GM12878 (cell line): ENCODE data around the gene ERP29. TPM values are rescaled to one million over a fixed set of nuclear protein-coding genes. Genes with fewer than 3 reads are reported as not detected.

Source experiments
- BHLHE40 ChIP-seq, 2 experiments: fragments of 450-650 bp in 1 of 2; IDR thresholded peaks; 2 replicates each; pipeline ENCODE4 v1.6.1; 2011 to 2017; ENCODE audit warnings: low read depth in 2 of 2, borderline replicate concordance in 1 of 2, improper control_type of control experiment in 1 of 2, low read length in 1 of 2, mild to moderate bottlenecking in 1 of 2
- CTCF ChIP-seq, 3 experiments: IDR thresholded peaks in 2 of 3; conservative IDR thresholded peaks in 1 of 3; 2 replicates each; pipeline ENCODE4 v1.5.1; 2011; ENCODE audit warnings: low read depth in 3 of 3, low read length in 3 of 3, mild to moderate bottlenecking in 3 of 3, control low read depth in 2 of 3, moderate library complexity in 2 of 3, inconsistent platforms in 1 of 3, mixed read lengths in 1 of 3; ENCODE audit not compliant: control insufficient read depth in 2 of 3, insufficient read depth in 1 of 3; ENCODE audit errors: extremely low read depth in 1 of 3
- GABPA ChIP-seq: IDR thresholded peaks from 2 replicates; pipeline ENCODE4 v1.6.1; 2014; ENCODE audit warnings: antibody characterized with exemption, low read depth, mild to moderate bottlenecking, inconsistent platforms
- HCFC1 ChIP-seq: fragments of 150-350 bp; IDR thresholded peaks from 2 replicates; pipeline ENCODE4 v1.6.1; 2014; ENCODE audit warnings: low read length
- HDAC6 ChIP-seq: fragments of 200-600 bp; sonication (generic); IDR thresholded peaks from one replicate; pipeline ENCODE4 v1.8.0; 2017; ENCODE audit warnings: antibody characterized with exemption; ENCODE audit not compliant: unreplicated experiment
- HDGF ChIP-seq: fragments of 450-650 bp; IDR thresholded peaks from 2 replicates; pipeline ENCODE4 v1.6.1; 2016; ENCODE audit warnings: antibody characterized with exemption
- HSF1 ChIP-seq: fragments of 150-350 bp; IDR thresholded peaks from 2 replicates; pipeline ENCODE4 v1.6.1; 2014; ENCODE audit warnings: mild to moderate bottlenecking, low read depth, low read length
- IKZF2 ChIP-seq, 2 experiments: fragments of 450-650 bp; IDR thresholded peaks; 2 replicates each; pipeline ENCODE4 v1.6.1; 2017; ENCODE audit warnings: mild to moderate bottlenecking in 2 of 2, moderate library complexity in 2 of 2
- IRF4 ChIP-seq: IDR thresholded peaks from 2 replicates; pipeline ENCODE4 v1.6.1; 2011; ENCODE audit warnings: low read depth, low read length
- NRF1 ChIP-seq: conservative IDR thresholded peaks from 2 replicates; pipeline ENCODE4 v1.6.1; 2011; ENCODE audit warnings: mild to moderate bottlenecking, low read depth, low read length, improper control_type of control experiment
- RELA ChIP-seq: fragments of 450-650 bp; IDR thresholded peaks from 2 replicates; pipeline ENCODE4 v1.8.0; 2014; ENCODE audit warnings: borderline replicate concordance; ENCODE audit not compliant: partially characterized antibody
- SPI1 ChIP-seq: IDR thresholded peaks from 2 replicates; pipeline ENCODE4 v1.6.1; 2011; ENCODE audit warnings: low read depth, mild to moderate bottlenecking, low read length, moderate library complexity, borderline replicate concordance; ENCODE audit not compliant: insufficient read depth
- SRF ChIP-seq, 2 experiments: IDR thresholded peaks; 2 replicates each; pipeline ENCODE4 v1.6.1; 2011; ENCODE audit warnings: low read depth in 2 of 2, low read length in 2 of 2, mild to moderate bottlenecking in 1 of 2, moderate library complexity in 1 of 2
- WRNIP1 ChIP-seq: IDR thresholded peaks from 2 replicates; pipeline ENCODE4 v1.6.1; 2011; ENCODE audit warnings: low read depth, low read length, improper control_type of control experiment, borderline replicate concordance
- ZBED1 ChIP-seq: IDR thresholded peaks from 2 replicates; pipeline ENCODE4 v1.6.1; 2016; ENCODE audit warnings: borderline replicate concordance
- ZBTB40 ChIP-seq: fragments of 450-650 bp; IDR thresholded peaks from 2 replicates; pipeline ENCODE4 v1.6.1; 2016; ENCODE audit warnings: mild to moderate bottlenecking, moderate library complexity, borderline replicate concordance
- ZNF592 ChIP-seq: fragments of 450-650 bp; IDR thresholded peaks from 2 replicates; pipeline ENCODE4 v1.6.1; 2017; ENCODE audit warnings: mild to moderate bottlenecking, moderate library complexity
- polyA plus RNA-seq, 11 experiments: library from polyadenylated mRNA; depleted of rRNA in 4 of 11; unstranded in 6 of 11; stranded (reverse) in 5 of 11; fragments of >200 nt; fragmentation: Nextera tagmentation in 4 of 11; fragmentation: Illumina TruSeq in 1 of 11; extraction: Ambion mirVana in 4 of 11; extraction: Trizol in 1 of 11; gene quantifications; 1 replicate in 1 of 11; 2 replicates in 10 of 11; pipeline versions ENCODE4 v1.2.1 to v1.2.3, GENCODE V29; 2011 to 2016; ENCODE audit warnings: inconsistent platforms in 2 of 11, missing spikeins in 2 of 11, low read depth in 1 of 11
- total RNA-seq, 4 experiments: library from RNA; depleted of rRNA in 3 of 4; stranded (reverse); fragments of >200 nt in 3 of 4; fragmentation: Illumina TruSeq in 1 of 4; extraction: Trizol in 1 of 4; gene quantifications; 2 replicates each; pipeline versions ENCODE4 v1.2.1 to v1.2.3, GENCODE V29; 2013 to 2021

Gene ERP29
- total and polyA plus RNA-seq, 10 of the 15 experiments (the other 5 are each of a cell fraction or from before 2014, with no cell fraction given): 46.7 to 146 (median 107) TPM

GRCh38 chr12:111993292-111994150 lies 19.7 kb upstream of the ERP29 start (continued):
- TF ChIP-seq WRNIP1: no peak
- no peak for TF ChIP-seq GABPA
- TF ChIP-seq HCFC1: no peak
- peak; percentile 27; the same call in 1 of the 2 replicates for TF ChIP-seq IRF4
- TF ChIP-seq CTCF (IDR thresholded peaks at IDR 0.05 in 2 of 3, conservative IDR thresholded peaks at IDR 0.05 in 1 of 3; ENCODE audit: control insufficient read depth in 2 of 3, extremely low read depth in 1 of 3, insufficient read depth in 1 of 3, low read depth in 3 of 3, low read length in 3 of 3): no peak
- TF ChIP-seq ZBED1: no peak
- TF ChIP-seq HSF1: no peak
- peak in 1 of 2 experiments; percentile 71; a peak in 1 of 4 replicates for TF ChIP-seq SRF (IDR thresholded peaks at IDR 0.05; ENCODE audit: low read depth in 2 of 2, low read length in 2 of 2)
- no peak for TF ChIP-seq ZBTB40
- no peak; a peak in 1 of 4 replicates for TF ChIP-seq IKZF2 (IDR thresholded peaks at IDR 0.05)
- TF ChIP-seq BHLHE40 (IDR thresholded peaks at IDR 0.05; ENCODE audit: borderline replicate concordance in 1 of 2, low read depth in 2 of 2, low read length in 1 of 2): no peak
- TF ChIP-seq HDAC6: no peak
- TF ChIP-seq NRF1: no peak
- TF ChIP-seq HDGF: no peak
- no peak for TF ChIP-seq ZNF592
- no peak for TF ChIP-seq SPI1
- no peak for TF ChIP-seq RELA
